Measurements from ENCODE around the gene GPR161.
A peak's percentile ranks its signal among the peaks of the same experiment; 100 is the strongest.
"Not testable (repeated sequence)": the region's sequence is repeated elsewhere in the genome, so short reads cannot be mapped to it uniquely, and the experiment has no call there.

GPR161 gene, protein sequence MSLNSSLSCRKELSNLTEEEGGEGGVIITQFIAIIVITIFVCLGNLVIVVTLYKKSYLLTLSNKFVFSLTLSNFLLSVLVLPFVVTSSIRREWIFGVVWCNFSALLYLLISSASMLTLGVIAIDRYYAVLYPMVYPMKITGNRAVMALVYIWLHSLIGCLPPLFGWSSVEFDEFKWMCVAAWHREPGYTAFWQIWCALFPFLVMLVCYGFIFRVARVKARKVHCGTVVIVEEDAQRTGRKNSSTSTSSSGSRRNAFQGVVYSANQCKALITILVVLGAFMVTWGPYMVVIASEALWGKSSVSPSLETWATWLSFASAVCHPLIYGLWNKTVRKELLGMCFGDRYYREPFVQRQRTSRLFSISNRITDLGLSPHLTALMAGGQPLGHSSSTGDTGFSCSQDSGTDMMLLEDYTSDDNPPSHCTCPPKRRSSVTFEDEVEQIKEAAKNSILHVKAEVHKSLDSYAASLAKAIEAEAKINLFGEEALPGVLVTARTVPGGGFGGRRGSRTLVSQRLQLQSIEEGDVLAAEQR

DNA sequence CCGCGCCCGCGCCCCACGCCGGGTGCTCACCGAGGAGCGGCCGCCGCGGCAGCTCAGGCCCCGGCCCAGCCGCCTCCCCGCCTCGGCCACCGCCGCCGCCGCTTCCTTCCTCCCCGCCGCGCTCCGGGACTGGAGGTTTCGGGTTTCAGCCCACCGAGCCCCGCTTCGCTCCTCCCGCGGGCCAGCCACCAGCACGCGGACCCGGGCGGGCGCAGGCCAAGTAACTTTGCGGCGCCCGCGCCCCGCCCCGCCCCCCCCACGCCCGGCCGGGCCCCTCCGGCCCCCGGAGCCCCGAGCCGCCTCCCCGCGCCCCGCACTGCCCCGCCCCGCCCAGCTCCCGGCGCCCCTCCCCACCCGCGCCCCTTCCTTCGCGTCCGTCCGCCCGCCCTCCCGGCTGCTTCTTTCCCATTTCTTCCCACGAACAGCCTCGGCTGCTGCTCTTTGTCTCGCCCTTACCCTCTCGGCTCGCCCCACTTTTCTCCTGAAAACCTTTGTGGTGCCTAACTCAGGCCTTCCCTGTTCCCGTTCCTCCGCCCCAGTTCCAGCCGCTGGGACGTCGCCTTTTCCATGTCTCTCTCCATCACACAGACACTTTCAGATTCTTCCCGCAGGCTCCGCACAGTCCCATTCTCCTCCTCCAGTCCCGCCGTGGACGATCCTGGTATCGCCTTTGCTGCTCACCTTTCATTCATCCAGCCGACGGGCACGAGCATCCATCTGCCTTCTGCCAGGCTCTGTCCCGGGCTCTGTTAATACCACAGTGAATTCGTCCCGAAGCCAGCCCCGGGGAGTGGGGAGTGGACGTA is at the start of gene GPR161:
Gene GPR161 (minus strand): TSS at position 222 of the 806 bp plus-strand sequence. CDS start 32,080 bp downstream, outside the sequence.
- Histone ChIP-seq H3K4me3 (peak within 1 kb of the TSS; percentile 80), H3K27ac (no peak within 1 kb of the TSS), H3K9ac (ENCODE audit: insufficient read length) (peak within 1 kb of the TSS; percentile 74), H3K36me3 (ENCODE audit: insufficient read depth, low read length) (no peaks in the 10 kb centered on the region), H3K9me3 (ENCODE audit: low read depth, low read length) (no peaks in the 10 kb centered on the region)
- TF ChIP-seq EZH2 (IDR thresholded peaks at IDR 0.05) (no peak), FOXP2 (optimal IDR thresholded peaks at IDR 0.05; ENCODE audit: control extremely low read depth, extremely low read length, insufficient read depth) (no peak), POLR2AphosphoS5 (IDR thresholded peaks at IDR 0.05; ENCODE audit: borderline replicate concordance, low read depth, low read length) (peak; percentile 28; the same call in 1 of the 2 replicates)
- DNase-seq (ENCODE audit: low read depth, low spot score): no peak

DNA sequence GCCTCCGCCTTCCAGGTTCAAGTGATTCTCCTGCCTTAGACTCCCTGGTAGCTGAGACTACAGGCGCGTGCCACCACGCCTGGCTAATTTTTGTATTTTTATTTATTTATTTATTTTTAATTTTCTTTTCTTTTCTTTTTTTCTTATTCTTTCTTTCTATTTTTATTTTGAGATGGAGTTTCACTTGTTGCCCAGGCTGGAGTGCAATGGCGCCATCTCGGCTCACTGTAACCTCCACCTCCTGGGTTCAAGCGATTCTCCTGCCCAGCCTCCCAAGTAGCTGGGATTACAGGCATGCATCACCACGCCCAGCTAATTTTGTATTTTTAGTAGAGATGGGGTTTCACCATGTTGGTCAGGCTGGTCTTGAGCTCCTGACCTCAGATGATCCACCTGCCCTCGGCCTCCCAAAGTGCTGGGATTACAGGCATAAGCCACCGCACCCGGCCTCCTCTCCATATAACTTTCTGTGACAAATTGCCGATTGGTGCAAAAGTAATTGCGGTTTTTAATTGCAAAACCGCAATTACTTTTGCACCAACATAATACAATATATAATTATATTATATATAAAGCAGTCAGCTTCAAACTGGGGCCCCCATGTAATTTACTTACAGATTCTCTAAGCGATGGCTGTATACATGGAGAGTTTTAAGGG is 44.5 kb upstream of the GPR161 start:
- not testable (repeated sequence) for H3K36me3 ChIP-seq (ENCODE audit: insufficient read depth, low read length); DNase-seq (ENCODE audit: low read depth, low spot score); H3K27ac ChIP-seq; H3K9me3 ChIP-seq (ENCODE audit: low read depth, low read length); H3K9ac ChIP-seq (ENCODE audit: insufficient read length); H3K4me3 ChIP-seq

GRCh38 chr1:168180148-168180524 is 43.4 kb upstream of the GPR161 start:
- peaks cover 4% of the 10 kb centered on the region; the same call in 1 of the 2 replicates for H3K36me3 ChIP-seq (ENCODE audit: insufficient read depth, low read length)
- H3K9me3 ChIP-seq (ENCODE audit: low read depth, low read length): no peaks in the 10 kb centered on the region
- H3K9ac ChIP-seq (ENCODE audit: insufficient read length): peak overlapping the region; percentile 91
- DNase-seq (ENCODE audit: low read depth, low spot score): no peak
- H3K27ac ChIP-seq: peak overlapping the region; percentile 65
- peak overlapping the region; percentile 93 for H3K4me3 ChIP-seq
- no peak for TF ChIP-seq FOXP2 (optimal IDR thresholded peaks at IDR 0.05; ENCODE audit: control extremely low read depth, extremely low read length, insufficient read depth)
- TF ChIP-seq POLR2AphosphoS5 (IDR thresholded peaks at IDR 0.05; ENCODE audit: borderline replicate concordance, low read depth, low read length): no peak
- no peak for TF ChIP-seq EZH2 (IDR thresholded peaks at IDR 0.05)

- H3K4me3 ChIP-seq: peak overlapping the region; percentile 93
- H3K9ac ChIP-seq (ENCODE audit: insufficient read length): peak overlapping the region; percentile 91
- no peaks in the 10 kb centered on the region for H3K9me3 ChIP-seq (ENCODE audit: low read depth, low read length)
- H3K36me3 ChIP-seq (ENCODE audit: insufficient read depth, low read length): 0 out of 2 replicates have a peak, but pooled peaks cover 2% of the 10 kb centered on the region
- no peak for DNase-seq (ENCODE audit: low read depth, low spot score)
- TF ChIP-seq EZH2 (IDR thresholded peaks at IDR 0.05) (no peak), FOXP2 (optimal IDR thresholded peaks at IDR 0.05; ENCODE audit: control extremely low read depth, extremely low read length, insufficient read depth) (no peak), POLR2AphosphoS5 (IDR thresholded peaks at IDR 0.05; ENCODE audit: borderline replicate concordance, low read depth, low read length) (no peak)
- H3K27ac ChIP-seq: peak overlapping the region; percentile 65
Observed at GRCh38 chr1:168179438-168180147, 42.9 kb upstream of the GPR161 start.

DNA sequence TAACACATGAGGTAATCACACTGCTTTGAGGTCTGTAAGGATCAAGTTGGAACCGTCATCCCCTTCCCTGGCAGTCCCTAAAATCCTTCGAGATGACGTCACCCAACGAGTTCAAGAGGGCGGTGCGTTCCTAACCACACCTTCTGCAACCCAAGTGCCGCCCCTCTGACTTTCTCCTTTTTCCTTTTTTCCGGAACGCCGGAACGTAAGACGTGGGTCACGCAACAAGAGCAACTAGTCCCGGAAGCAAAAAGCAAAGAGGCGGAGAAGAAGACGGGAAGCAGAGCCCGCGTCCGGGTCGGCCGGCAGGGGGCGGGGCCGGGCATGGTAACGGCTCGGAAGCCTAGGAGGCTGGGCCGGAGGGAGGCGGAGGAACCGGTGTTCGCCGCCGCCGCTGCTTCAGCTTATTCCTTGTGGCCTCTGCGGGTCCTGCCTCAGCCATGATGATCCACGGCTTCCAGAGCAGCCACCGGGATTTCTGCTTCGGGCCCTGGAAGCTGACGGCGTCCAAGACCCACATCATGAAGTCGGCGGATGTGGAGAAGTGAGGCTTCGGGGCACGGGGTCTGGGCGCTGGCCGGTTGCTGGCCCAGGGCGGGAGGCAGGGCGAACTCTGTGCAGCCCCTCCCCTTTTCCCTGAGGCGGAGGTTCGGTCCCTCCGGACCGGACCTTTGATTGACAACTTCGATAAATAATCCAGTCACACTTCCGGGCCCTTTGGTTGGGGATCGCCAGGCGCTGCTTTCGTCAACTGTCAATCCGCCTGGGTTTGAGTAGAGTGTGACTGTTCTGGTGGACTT is 42.1 kb upstream of the GPR161 start, which contains the start of gene TIPRL:
Gene TIPRL (plus strand): TSS at position 325 of the 800 bp plus-strand sequence. CDS start 116 bp downstream, at position 441.
- peak within 1 kb of the TSS; percentile 93 for H3K4me3 ChIP-seq
- H3K9ac ChIP-seq (ENCODE audit: insufficient read length): peak within 1 kb of the TSS; percentile 91
- 0 out of 2 replicates have a peak, but pooled peaks cover under 1% of the 10 kb centered on the region for H3K36me3 ChIP-seq (ENCODE audit: insufficient read depth, low read length)
- DNase-seq (ENCODE audit: low read depth, low spot score): peak; percentile 93
- peak within 1 kb of the TSS; percentile 88 for H3K27ac ChIP-seq
- TF ChIP-seq EZH2 (IDR thresholded peaks at IDR 0.05) (no peak), FOXP2 (optimal IDR thresholded peaks at IDR 0.05; ENCODE audit: control extremely low read depth, extremely low read length, insufficient read depth) (peak; percentile 40), POLR2AphosphoS5 (IDR thresholded peaks at IDR 0.05; ENCODE audit: borderline replicate concordance, low read depth, low read length) (peak; percentile 69)
- H3K9me3 ChIP-seq (ENCODE audit: low read depth, low read length): no peaks in the 10 kb centered on the region

GRCh38 chr1:168178227-168178637 is 41.5 kb upstream of the GPR161 start:
- H3K27ac ChIP-seq: peak overlapping the region; percentile 88
- H3K36me3 ChIP-seq (ENCODE audit: insufficient read depth, low read length): no peaks in the 10 kb centered on the region
- DNase-seq (ENCODE audit: low read depth, low spot score): no peak
- peak overlapping the region; percentile 69 for H3K9ac ChIP-seq (ENCODE audit: insufficient read length)
- H3K4me3 ChIP-seq: peak overlapping the region; percentile 93
- no peak for TF ChIP-seq FOXP2 (optimal IDR thresholded peaks at IDR 0.05; ENCODE audit: control extremely low read depth, extremely low read length, insufficient read depth)
- TF ChIP-seq POLR2AphosphoS5 (IDR thresholded peaks at IDR 0.05; ENCODE audit: borderline replicate concordance, low read depth, low read length): no peak
- no peaks in the 10 kb centered on the region for H3K9me3 ChIP-seq (ENCODE audit: low read depth, low read length)

All from SK-N-MC (cell line).